SIG-M5 treated with dmso at 0.1 percent for 504 hours (cell line): Measurements from ENCODE around the gene EMILIN2.

ENCODE experiments used
- DNase-seq: peaks from one replicate; lab custom pipeline; 2025; ENCODE audit not compliant: unreplicated experiment; lab: John Stamatoyannopoulos, UW

The EMILIN2 gene

GRCh38 chr18:2872095-2872494 lies 25.3 kb downstream of the EMILIN2 start:
- no peak for DNase-seq

GRCh38 chr18:2874765-2875164 lies 28.0 kb downstream of the EMILIN2 start:
- DNase-seq: no peak

- DNase-seq: no peak
Measured at GRCh38 chr18:2878656-2879330, 32.0 kb downstream of the EMILIN2 start.

GRCh38 chr18:2879889-2880288 lies 33.1 kb downstream of the EMILIN2 start:
- DNase-seq: no peak

GRCh38 chr18:2880473-2880872 lies 33.7 kb downstream of the EMILIN2 start:
- DNase-seq: no peak

- no peak for DNase-seq
Measured at GRCh38 chr18:2881088-2881839, 34.5 kb downstream of the EMILIN2 start.

- no peak for DNase-seq
Measured at GRCh38 chr18:2881840-2882195, 35.0 kb downstream of the EMILIN2 start.

GRCh38 chr18:2882201-2882600 lies 35.4 kb downstream of the EMILIN2 start:
- no peak for DNase-seq

- no peak for DNase-seq
Measured at GRCh38 chr18:2883076-2883735, 36.4 kb downstream of the EMILIN2 start.

GRCh38 chr18:2884706-2885285 lies 38.0 kb downstream of the EMILIN2 start:
- DNase-seq: no peak

- DNase-seq: no peak
Measured at GRCh38 chr18:2887470-2887869, 40.7 kb downstream of the EMILIN2 start.

- DNase-seq: no peak
Measured at GRCh38 chr18:2889761-2890192, 43.0 kb downstream of the EMILIN2 start.

GRCh38 chr18:2890606-2891005 lies 43.8 kb downstream of the EMILIN2 start:
- DNase-seq: no peak

GRCh38 chr18:2891526-2892431 lies 45.0 kb downstream of the EMILIN2 start:
- DNase-seq: no peak

- no peak for DNase-seq
Measured at GRCh38 chr18:2893056-2893455, 46.2 kb downstream of the EMILIN2 start.

- DNase-seq: no peak
Measured at GRCh38 chr18:2893676-2894075, 46.9 kb downstream of the EMILIN2 start.

GRCh38 chr18:2894131-2894840 lies 47.5 kb downstream of the EMILIN2 start:
- DNase-seq: no peak

- DNase-seq: no peak
Measured at GRCh38 chr18:2894841-2895370, 48.1 kb downstream of the EMILIN2 start.

GRCh38 chr18:2895391-2895790 lies 48.6 kb downstream of the EMILIN2 start:
- no peak for DNase-seq

GRCh38 chr18:2896990-2897389 lies 50.2 kb downstream of the EMILIN2 start:
- no peak for DNase-seq
